Measurements from ENCODE around the gene SNX4. TPM values are rescaled to one million over a fixed set of nuclear protein-coding genes. Genes with fewer than 3 reads are reported as not detected.
A peak's percentile ranks its signal among the peaks of the same experiment; 100 is the strongest.

SNX4 gene
- polyA plus RNA-seq, 1 donor (not counting 4 experiments of a cell fraction or from before 2014, with no cell fraction given) = 17.9 TPM

DNA sequence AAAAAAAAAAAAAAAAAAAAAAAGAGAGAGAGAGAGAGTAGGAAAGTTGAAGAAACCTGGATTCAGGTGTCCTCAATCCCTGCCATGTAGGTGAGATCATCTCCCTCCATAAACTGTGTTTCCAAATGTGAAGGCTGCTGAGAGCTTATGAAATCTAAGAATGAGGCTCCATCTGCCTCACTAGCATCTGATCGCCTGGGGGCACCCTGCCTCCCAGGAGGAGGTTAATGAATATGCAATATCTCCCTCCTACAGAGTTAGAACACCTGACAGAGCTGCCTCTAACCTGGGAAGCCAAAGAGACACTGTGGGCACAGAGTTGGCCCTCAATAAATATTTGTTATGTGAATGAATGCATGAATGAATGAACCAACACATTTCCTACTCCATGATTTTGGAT, 121.0 kb downstream of the SNX4 start:
- DNase-seq (ENCODE audit: low read depth, low spot score) (no peak), FAIRE-seq (no peak)
- TF ChIP-seq EZH2 (IDR thresholded peaks at IDR 0.05; ENCODE audit: low read length) = no peak
- TF ChIP-seq, protein P1, sequence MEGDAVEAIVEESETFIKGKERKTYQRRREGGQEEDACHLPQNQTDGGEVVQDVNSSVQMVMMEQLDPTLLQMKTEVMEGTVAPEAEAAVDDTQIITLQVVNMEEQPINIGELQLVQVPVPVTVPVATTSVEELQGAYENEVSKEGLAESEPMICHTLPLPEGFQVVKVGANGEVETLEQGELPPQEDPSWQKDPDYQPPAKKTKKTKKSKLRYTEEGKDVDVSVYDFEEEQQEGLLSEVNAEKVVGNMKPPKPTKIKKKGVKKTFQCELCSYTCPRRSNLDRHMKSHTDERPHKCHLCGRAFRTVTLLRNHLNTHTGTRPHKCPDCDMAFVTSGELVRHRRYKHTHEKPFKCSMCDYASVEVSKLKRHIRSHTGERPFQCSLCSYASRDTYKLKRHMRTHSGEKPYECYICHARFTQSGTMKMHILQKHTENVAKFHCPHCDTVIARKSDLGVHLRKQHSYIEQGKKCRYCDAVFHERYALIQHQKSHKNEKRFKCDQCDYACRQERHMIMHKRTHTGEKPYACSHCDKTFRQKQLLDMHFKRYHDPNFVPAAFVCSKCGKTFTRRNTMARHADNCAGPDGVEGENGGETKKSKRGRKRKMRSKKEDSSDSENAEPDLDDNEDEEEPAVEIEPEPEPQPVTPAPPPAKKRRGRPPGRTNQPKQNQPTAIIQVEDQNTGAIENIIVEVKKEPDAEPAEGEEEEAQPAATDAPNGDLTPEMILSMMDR (optimal IDR thresholded peaks at IDR 0.05 in 1 of 3, IDR thresholded peaks at IDR 0.05 in 1 of 3, conservative IDR thresholded peaks at IDR 0.05 in 1 of 3; ENCODE audit: extremely low read depth in 1 of 3, insufficient read depth in 2 of 3, low read length in 3 of 3) = peak in 1 of 3 experiments; percentile 5
- Histone ChIP-seq H4K20me1 (ENCODE audit: control insufficient read depth, extremely low read depth, insufficient read depth, low read length) (no peaks in the 10 kb centered on the region), H3K9me3 (ENCODE audit: control insufficient read depth, low read depth, low read length) (no peaks in the 10 kb centered on the region), H3K4me3 (ENCODE audit: control insufficient read depth in 2 of 3, extremely low read depth in 1 of 3, insufficient read depth in 2 of 3, low read depth in 1 of 3, low read length in 3 of 3) (no peak overlapping the region), H3K9me1 (ENCODE audit: control insufficient read depth, extremely low read depth, insufficient read depth, low read length) (no peaks in the 10 kb centered on the region), H3K36me3 (ENCODE audit: control insufficient read depth in 2 of 2, extremely low read depth in 1 of 2, insufficient read depth in 2 of 2, low read length in 2 of 2) (no peaks in the 10 kb centered on the region), H2AFZ (ENCODE audit: control insufficient read depth, low read length) (no peak overlapping the region), H3K4me2 (ENCODE audit: control insufficient read depth, extremely low read depth, insufficient read depth, low read depth, low read length) (no peak overlapping the region), H3K9ac (ENCODE audit: control insufficient read depth, extremely low read depth, insufficient read depth, low read length) (no peak overlapping the region), H3K27me3 (ENCODE audit: control insufficient read depth, extremely low read depth, insufficient read depth, low read length) (no peaks in the 10 kb centered on the region), H3K79me2 (ENCODE audit: control insufficient read depth, insufficient read depth, low read length) (no peaks in the 10 kb centered on the region), H3K27ac (ENCODE audit: control insufficient read depth, insufficient read depth, low read length) (no peak overlapping the region), H3K4me1 (ENCODE audit: control insufficient read depth, extremely low read depth, insufficient read depth, low read length) (no peaks in the 10 kb centered on the region)
- dilution Hi-C loops (cut with MboI; ENCODE audit: extremely low pct_ligation_motif_present, low sequenced_read_pairs) = no loop called here

Small RNAs within 50 kb of the gene (small RNA-seq; reads per million reads assigned to genes)
- 0 reads per million in 3 experiments for gene RF00019 (ENCODE audit: insufficient read length in 3 of 3, low read depth in 3 of 3, low replicate concordance in 1 of 3)

Other genes starting within 250 kb of the SNX4 start
- 16.1 to 21.4 TPM (median 16.7 TPM) in 3 replicates for gene ZNF148, start 144.9 kb downstream of the SNX4 start, polyA plus RNA-seq
- 7.4 to 11.3 TPM (median 8.0 TPM) in 3 replicates for gene OSBPL11, start 75.3 kb upstream of the SNX4 start, polyA plus RNA-seq